NK-92 (cell line): ENCODE data around the gene IL4R.
"Not testable (repeated sequence)": the region's sequence is repeated elsewhere in the genome, so short reads cannot be mapped to it uniquely, and the experiment has no call there.

ENCODE experiments used
- DNase-seq: peaks from one replicate; lab custom pipeline; 2025; ENCODE audit not compliant: unreplicated experiment; lab: John Stamatoyannopoulos, UW

IL4R gene

DNA sequence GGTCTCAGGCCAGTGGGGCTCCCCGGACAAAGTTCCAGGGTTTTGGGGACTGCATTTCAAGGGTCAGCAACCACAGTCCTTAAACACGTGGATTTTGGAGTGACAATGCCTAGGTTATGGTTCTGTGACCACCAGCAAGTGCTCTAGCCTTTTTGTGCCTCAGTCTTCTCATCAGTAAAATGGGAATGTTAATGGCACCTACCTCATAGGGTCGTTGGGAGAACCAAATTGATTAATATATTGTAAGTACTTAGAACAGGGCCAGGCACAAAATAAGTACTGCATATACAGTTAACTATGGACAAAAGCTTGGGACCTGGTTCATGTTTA, 13.8 kb downstream of the IL4R start:
- DNase-seq, result no peak

GRCh38 chr16:27328937-27329336, 15.2 kb downstream of the IL4R start:
- DNase-seq, result no peak

- not testable (repeated sequence) for DNase-seq
These were observed 15.8 kb downstream of the IL4R start for GRCh38 chr16:27329376-27330079.

DNA sequence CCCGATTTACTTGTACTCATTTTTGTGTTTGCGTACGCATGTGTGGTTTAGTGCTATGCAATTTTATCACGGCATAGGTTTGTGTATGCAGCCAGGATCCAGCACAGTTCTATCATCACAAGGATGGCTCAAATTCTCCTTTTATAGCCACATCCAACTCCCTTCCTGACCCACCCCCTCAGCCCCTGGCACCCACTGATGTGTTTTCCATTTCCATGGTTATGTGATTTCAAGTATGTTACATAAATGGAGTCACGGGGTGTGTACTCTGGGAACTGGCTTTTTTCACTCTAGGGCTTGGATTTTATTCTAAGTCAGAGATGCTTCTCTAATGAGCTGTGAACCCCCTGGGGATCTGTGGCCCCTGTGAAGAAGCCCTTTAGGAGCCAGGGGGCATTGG, 16.8 kb downstream of the IL4R start:
- no peak for DNase-seq

- DNase-seq, result no peak
These were observed 18.3 kb downstream of the IL4R start for GRCh38 chr16:27332105-27332504.

DNA sequence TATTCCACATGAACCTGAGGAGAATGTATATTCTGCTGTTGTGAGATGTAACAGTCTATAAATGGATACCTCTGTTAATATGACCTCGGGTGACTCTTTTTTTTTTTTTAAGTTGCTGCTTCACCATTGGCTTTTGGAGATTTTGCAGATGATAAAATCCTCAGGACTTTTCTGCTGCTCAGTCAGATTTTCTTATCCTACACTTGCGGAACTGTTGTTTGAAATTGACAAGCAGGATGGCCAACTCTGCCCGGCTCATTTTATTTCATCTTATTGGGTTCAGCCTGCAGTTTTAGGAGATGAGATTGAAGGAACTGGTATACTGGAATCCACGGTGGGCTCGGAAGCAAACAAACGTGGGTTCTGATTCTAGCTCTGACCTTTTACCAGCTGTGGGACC, 19.3 kb downstream of the IL4R start:
- DNase-seq, result no peak

DNA sequence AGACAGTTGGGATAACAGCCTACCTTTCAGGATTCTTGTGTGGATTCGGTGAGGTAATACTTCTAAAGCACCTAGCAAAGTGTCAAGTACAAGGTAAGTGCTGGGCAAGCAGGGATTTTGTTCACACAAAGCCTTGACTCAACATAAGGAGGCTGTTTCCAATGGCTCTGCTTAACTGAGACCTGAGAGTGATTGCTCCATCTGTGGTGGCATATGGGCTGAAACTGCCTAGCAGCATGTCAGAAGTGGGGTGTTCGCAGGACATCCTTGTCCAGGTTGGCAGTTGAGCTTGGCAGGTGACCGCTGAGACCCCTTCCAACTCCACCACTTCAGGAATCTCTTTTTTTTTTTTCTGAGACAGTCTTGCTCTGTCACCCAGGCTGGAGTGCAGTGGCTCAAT, 19.8 kb downstream of the IL4R start:
- no peak for DNase-seq

GRCh38 chr16:27334192-27334764, 20.5 kb downstream of the IL4R start:
- DNase-seq, result no peak

DNA sequence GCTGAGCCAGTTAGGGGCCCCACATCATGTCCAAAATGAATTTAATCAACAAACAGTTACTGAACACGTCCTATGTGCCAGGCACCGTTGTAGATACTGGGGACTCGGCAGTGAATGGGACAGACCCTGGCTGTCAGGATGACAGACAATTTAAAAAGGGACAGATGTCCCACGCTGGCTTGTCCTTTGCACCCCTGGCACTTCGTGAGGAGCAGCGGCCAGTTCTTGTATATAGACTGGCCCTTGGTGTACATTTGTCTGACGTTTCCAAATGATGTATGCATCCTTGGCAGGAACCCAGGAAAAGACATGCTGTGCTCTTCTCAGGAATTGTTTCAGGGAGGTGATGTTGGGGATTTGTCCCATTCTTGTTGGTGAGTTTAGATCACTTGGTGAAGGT, 21.1 kb downstream of the IL4R start:
- no peak for DNase-seq

- no peak for DNase-seq
These were observed 21.7 kb downstream of the IL4R start for GRCh38 chr16:27335349-27336053.

- DNase-seq, result no peak
These were observed 23.2 kb downstream of the IL4R start for GRCh38 chr16:27337024-27337423.

DNA sequence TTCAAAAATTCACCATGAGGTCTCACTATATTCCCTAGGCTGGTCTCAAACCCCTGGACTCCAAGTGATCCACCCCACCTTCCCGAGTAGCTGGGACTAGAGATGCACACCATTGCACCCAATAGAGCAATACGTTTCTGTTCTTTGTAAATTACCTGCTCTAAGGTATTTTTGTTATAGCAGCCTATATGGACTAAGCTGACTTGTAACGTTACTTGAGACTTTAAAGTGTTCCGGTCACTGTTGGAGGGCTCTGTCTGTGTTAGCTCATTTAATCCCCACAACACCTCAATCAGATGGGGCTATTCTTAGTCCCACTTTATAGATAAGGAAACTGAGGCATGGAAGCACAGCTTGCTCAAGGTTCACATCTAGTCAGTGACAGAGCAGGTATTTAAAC, 25.4 kb downstream of the IL4R start:
- no peak for DNase-seq

DNA sequence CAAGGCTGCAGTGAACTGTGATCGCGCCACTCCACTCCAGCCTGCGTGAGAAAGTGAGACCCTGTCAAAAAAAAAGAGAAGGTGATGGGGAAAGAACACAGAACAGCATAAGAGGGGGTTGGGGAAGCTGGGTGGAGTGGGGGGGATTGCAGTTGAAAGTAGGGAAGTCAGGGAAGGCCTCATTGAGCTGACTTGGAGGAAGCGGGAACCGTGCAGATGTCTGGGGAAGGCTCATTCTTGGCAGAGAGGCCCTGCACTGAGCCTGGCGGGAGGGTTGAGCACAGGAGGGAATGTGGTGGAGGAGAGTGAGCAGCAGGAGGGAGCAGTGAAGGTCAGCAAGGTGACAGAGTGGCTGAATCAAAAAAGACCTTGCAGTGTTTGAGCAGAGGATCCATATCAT, 26.9 kb downstream of the IL4R start:
- DNase-seq, result no peak

DNA sequence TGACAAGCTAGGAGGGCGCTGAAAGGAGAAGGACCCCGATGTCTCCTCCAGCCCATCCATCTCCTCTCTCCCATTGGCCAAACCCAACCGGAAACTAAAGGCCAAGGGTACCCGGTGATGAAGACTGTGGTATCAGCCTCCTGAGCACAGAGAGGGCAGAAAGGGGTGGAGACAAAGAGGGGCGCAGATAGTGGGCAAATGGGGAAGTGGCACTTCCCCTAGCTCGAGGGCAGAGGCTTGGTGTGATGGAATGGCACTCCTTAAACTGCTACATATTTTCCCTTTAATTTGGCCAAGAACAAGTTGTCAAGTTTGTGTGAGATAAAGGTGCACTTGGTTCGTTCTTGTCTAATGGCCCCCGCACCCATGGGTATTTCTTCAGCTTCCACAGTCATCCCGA, 27.8 kb downstream of the IL4R start:
- no peak for DNase-seq

GRCh38 chr16:27341971-27342370, 28.2 kb downstream of the IL4R start:
- DNase-seq, result no peak

DNA sequence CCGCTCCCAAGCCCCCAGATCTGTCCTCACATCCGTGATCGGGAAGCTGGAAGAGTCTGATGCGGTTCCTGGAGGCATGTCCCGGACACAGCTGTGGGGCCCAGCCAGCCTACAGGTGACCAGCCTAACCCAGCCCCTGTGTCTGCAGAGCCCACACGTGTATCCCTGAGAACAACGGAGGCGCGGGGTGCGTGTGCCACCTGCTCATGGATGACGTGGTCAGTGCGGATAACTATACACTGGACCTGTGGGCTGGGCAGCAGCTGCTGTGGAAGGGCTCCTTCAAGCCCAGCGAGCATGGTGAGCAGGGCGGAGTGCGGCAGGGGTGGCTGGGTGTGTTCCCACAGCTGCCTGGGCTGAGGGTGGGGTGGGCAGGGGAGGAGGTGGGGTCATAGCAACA, 30.9 kb downstream of the IL4R start:
- no peak for DNase-seq

DNA sequence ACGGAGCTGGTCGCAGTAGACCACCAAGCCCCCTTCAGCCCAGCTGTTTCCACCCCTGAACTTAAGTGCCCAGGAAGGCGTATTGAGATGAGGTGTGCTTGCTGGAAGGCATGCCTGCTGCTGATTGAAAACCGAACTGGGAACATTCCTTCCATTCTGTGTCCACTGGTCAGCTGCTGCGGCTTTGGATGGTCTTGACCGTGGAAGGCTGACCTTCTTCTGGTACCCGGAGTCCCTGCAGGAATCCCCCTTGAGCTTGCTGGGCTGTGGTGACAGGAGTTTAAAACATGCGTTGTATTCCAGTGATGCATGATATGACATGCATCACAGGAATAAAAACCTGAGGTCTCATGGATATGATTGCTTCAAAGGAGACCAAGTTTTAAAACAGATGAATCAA, 31.4 kb downstream of the IL4R start:
- no peak for DNase-seq

- DNase-seq, result no peak
These were observed 33.0 kb downstream of the IL4R start for GRCh38 chr16:27346819-27347218.

DNA sequence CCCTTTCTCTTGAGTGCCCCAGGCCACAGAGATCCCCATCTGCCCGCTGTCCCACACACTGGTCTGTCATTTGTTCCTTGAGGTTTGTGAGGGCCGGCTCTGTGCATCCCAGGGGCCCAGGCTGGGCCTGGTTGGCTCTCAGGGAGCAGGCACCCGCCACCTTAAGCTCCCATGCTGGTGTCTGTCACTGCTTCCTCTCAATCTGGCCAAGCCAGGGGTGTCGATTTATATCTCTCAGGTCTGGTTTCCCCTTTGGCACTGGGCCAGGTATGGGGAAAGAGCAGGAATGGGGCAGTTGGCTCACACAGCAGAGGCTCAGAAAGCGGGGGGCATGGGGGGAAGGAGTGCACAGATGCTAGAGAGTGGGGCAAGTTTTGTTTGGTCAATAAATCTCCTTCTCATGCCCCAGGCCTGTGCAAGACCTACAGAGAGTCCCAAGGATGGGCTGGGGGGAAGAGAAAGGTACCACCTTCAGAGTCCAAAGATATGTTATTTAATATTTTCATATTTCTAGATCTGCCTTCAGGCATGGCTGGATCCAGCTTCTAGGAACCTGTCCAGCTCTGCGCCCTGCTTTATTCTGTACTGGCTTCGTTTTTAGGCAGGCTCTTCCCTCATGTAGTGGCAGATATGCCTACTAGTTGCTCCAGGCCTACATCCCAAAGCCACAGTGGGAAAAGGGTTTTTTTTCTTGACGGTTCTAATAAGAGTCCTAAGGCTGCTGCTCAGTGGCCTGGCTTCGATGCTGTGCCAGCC, 34.3 kb downstream of the IL4R start:
- DNase-seq, result no peak

GRCh38 chr16:27349276-27349675, 35.5 kb downstream of the IL4R start:
- DNase-seq, result no peak

DNA sequence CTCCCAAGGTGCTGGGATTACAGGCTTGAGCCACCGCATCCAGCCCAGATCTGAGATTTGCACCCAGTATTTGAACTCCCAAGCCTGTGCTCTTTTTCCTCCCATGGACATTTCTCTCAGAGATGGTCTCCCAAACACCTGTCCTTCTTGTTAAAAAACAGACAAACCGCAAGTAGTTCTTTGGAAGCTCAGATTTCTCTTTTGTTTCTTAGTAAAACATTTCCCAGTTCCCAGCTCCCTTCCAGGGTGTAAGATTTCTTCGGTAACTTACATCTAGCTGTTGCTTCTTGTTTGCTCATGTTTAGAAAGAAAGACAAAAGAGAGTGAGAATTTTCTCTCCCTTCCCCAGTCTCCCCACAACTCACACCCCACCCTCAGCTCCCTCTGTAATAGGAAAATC, 36.2 kb downstream of the IL4R start:
- no peak for DNase-seq

DNA sequence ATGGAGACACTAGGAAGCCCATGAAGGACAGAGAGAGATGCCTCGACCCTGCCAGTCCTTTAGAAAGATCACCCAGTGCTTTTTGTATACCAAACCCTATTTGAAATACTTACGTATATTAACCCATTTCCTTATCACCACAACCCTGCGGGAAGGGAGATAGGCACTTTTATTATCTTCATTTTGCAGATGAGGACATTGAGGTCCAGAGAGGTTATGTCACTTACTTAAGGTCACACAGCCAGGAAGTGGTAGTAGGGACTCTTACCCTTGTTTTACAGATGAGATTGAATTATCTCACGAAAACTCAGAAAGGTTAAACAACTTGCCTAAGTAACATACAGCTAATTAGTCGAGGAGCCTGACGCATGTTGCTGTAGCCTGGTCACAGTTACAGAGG, 38.2 kb downstream of the IL4R start:
- no peak for DNase-seq
